Naive B cell (primary cell): ENCODE data around the gene AK5. TPM values are rescaled to one million over a fixed set of nuclear protein-coding genes. Genes with fewer than 3 reads are reported as not detected.
A peak's percentile ranks its signal among the peaks of the same experiment; 100 is the strongest.

Experiments
- ATAC-seq, 2 donors: fragments of 150-1000 bp; cut with Tn5 transposase; 2 replicates each; pipeline ENCODE4 v1.10.0; 2021; ENCODE audit warnings: low read depth in 2 of 2, mild to moderate bottlenecking in 2 of 2, moderate library complexity in 2 of 2
- DNase-seq: peaks from one replicate; pipeline ENCODE4 v3.0.0; 2022
- H3K27ac Mint-ChIP-seq, 6 donors: one replicate each; pipeline ENCODE4 v1.8.0; 2020 to 2022; ENCODE audit warnings: mild to moderate bottlenecking in 6 of 6, mixed read lengths in 6 of 6, moderate library complexity in 5 of 6, inconsistent platforms in 2 of 6
- H3K27me3 Mint-ChIP-seq, 3 donors: one replicate each; pipeline ENCODE4 v1.8.0; 2021 to 2022; ENCODE audit warnings: mixed read lengths in 3 of 3, mild to moderate bottlenecking in 1 of 3
- H3K36me3 Mint-ChIP-seq, 2 donors: one replicate each; pipeline ENCODE4 v1.8.0; 2020 to 2022; ENCODE audit warnings: mixed read lengths in 2 of 2, inconsistent platforms in 1 of 2, mild to moderate bottlenecking in 1 of 2
- H3K4me1 Mint-ChIP-seq, 3 donors: one replicate each; pipeline ENCODE4 v1.8.0; 2020 to 2022; ENCODE audit warnings: mixed read lengths in 3 of 3, inconsistent platforms in 1 of 3, mild to moderate bottlenecking in 1 of 3, moderate library complexity in 1 of 3
- H3K4me3 Mint-ChIP-seq, 8 donors: one replicate each; pipeline ENCODE4 v1.8.0; 2020 to 2022; ENCODE audit warnings: mild to moderate bottlenecking in 8 of 8, mixed read lengths in 8 of 8, moderate library complexity in 8 of 8, inconsistent platforms in 2 of 8
- H3K9me3 Mint-ChIP-seq, 7 donors: one replicate each; pipeline ENCODE4 v1.8.0; 2020 to 2022; ENCODE audit warnings: mixed read lengths in 7 of 7, mild to moderate bottlenecking in 5 of 7, inconsistent platforms in 2 of 7, moderate library complexity in 1 of 7
- polyA plus RNA-seq, 6 donors: library from polyadenylated mRNA; unstranded; fragments of 300-500 nt; fragmentation: Illumina TruSeq; gene quantifications; one replicate each; pipeline ENCODE4 v1.2.3, GENCODE V29; 2021; ENCODE audit warnings: low read depth in 6 of 6

AK5 gene
- polyA plus RNA-seq, 6 donors from 2014 or later: 0.21 to 1.0 (median 0.36) TPM; not detected in 1

GRCh38 chr1:77465922-77466321 lies 184.1 kb downstream of the AK5 start:
- no peak overlapping the region for H3K27ac Mint-ChIP-seq
- DNase-seq (no peak), ATAC-seq (no peak)
- no peak overlapping the region for H3K4me3 Mint-ChIP-seq
- H3K36me3 Mint-ChIP-seq: no peaks in the 10 kb centered on the region
- no peaks in the 10 kb centered on the region for H3K27me3 Mint-ChIP-seq
- no peaks in the 10 kb centered on the region for H3K4me1 Mint-ChIP-seq
- H3K9me3 Mint-ChIP-seq: no peaks in the 10 kb centered on the region

DNA sequence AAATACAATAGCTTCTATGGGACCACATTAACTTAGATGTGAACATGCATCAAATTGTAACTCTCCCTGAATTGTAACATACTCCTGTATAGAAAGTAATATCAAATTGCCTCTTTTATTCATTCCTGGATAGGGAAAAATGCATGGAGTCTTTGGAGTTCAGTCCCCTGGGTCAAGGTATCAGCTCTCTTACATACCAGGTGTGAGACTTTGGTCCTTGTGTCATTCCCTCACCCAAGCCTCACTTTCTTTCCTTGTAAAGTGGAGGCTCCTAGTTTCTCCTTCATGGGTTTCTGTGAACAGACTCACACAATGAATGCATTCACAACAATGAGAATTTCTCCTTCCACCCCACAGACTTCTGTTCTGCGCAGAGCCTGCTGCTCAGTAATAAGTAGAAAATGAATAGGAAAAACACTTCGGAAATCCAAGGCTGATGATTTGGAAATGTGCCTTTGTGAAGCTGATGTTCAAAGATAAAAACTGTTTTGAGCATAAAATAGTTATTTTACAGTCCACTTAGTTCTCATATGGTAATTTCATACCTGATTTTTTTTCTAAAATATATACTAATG lies 185.3 kb downstream of the AK5 start:
- H3K4me3 Mint-ChIP-seq: no peak overlapping the region
- no peaks in the 10 kb centered on the region for H3K4me1 Mint-ChIP-seq
- no peak overlapping the region for H3K27ac Mint-ChIP-seq
- no peak for ATAC-seq
- no peaks in the 10 kb centered on the region for H3K36me3 Mint-ChIP-seq
- H3K27me3 Mint-ChIP-seq: no peaks in the 10 kb centered on the region
- H3K9me3 Mint-ChIP-seq: no peaks in the 10 kb centered on the region
- no peak for DNase-seq

DNA sequence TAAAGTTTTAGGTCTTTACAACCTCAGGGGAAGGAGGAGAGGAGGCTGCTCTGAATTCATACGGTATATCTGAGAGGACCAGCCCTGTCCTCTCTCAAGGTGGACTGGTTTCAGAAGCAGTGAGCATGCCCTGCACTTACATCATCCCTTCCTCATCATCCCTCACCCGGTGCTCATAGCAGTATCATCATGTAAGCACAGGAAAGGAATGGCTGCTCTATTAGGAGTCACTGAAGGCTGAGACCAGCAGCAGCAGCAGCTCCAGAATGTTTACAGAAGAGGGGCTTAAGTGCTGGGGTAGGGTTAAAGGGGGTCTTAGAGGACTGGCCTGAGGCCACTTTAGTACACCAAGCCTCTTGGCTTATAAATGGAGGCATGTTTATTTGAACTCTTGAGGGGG lies 185.9 kb downstream of the AK5 start:
- no peak overlapping the region for H3K27ac Mint-ChIP-seq
- ATAC-seq: no peak
- no peak overlapping the region for H3K4me3 Mint-ChIP-seq
- peaks cover 0 to 2% (median 0%) of the 10 kb centered on the region in 7 donors for H3K9me3 Mint-ChIP-seq
- DNase-seq: no peak
- no peaks in the 10 kb centered on the region for H3K27me3 Mint-ChIP-seq
- no peaks in the 10 kb centered on the region for H3K36me3 Mint-ChIP-seq
- H3K4me1 Mint-ChIP-seq: no peaks in the 10 kb centered on the region

GRCh38 chr1:77468257-77468948 lies 186.6 kb downstream of the AK5 start:
- no peak for ATAC-seq

GRCh38 chr1:77468949-77469710 lies 187.3 kb downstream of the AK5 start:
- Mint-ChIP-seq H3K27ac (no peak overlapping the region), H3K4me1 (no peaks in the 10 kb centered on the region), H3K36me3 (no peaks in the 10 kb centered on the region), H3K27me3 (no peaks in the 10 kb centered on the region), H3K9me3 (peaks cover 0 to 4% (median 0%) of the 10 kb centered on the region in 7 donors), H3K4me3 (no peak overlapping the region)
- ATAC-seq: no peak
- DNase-seq: no peak

More at GRCh38 chr1:77468257-77468948, 186.6 kb downstream of the AK5 start:
- Mint-ChIP-seq H3K9me3 (peaks cover 0 to 4% (median 0%) of the 10 kb centered on the region in 7 donors), H3K27ac (no peak overlapping the region), H3K36me3 (no peaks in the 10 kb centered on the region), H3K4me1 (no peaks in the 10 kb centered on the region), H3K27me3 (no peaks in the 10 kb centered on the region), H3K4me3 (no peak overlapping the region)
- no peak for DNase-seq

DNA sequence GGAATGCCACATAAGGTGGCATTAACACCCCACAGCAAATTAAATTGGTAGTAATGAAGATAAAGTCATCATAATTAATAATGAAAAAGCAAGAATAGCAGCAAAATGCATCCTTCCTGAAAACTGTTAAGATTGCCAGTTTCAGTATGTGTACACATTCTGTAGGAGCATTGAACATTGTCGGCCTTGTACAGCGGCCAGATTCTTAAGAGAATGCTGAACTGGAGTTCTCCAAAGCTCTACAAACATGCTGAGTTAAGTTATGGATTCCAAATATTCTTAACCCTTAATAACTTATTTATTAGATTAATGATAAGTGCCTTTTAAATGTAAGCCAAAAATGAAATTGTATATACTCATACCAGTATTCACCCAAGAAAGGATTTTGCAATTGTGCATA lies 189.9 kb downstream of the AK5 start:
- Mint-ChIP-seq H3K36me3 (no peaks in the 10 kb centered on the region), H3K9me3 (peaks cover 0 to 4% (median 0%) of the 10 kb centered on the region in 7 donors), H3K27me3 (no peaks in the 10 kb centered on the region), H3K4me3 (no peak overlapping the region), H3K4me1 (no peaks in the 10 kb centered on the region), H3K27ac (no peak overlapping the region)
- ATAC-seq (no peak), DNase-seq (no peak)

- H3K4me3 Mint-ChIP-seq: no peak overlapping the region
- ATAC-seq: no peak
- H3K36me3 Mint-ChIP-seq: peaks cover 0 to 3% of the 10 kb centered on the region in 2 donors
- no peaks in the 10 kb centered on the region for H3K27me3 Mint-ChIP-seq
- H3K9me3 Mint-ChIP-seq: peaks cover 0 to 4% (median 4%) of the 10 kb centered on the region in 7 donors
- no peak overlapping the region for H3K27ac Mint-ChIP-seq
- H3K4me1 Mint-ChIP-seq: no peaks in the 10 kb centered on the region
- no peak for DNase-seq
Observed at GRCh38 chr1:77473690-77474089, 191.9 kb downstream of the AK5 start.

- no peak for DNase-seq
Observed at GRCh38 chr1:77475641-77476040, 193.8 kb downstream of the AK5 start.

GRCh38 chr1:77476475-77476874 lies 194.7 kb downstream of the AK5 start:
- Mint-ChIP-seq H3K27ac (peak overlapping the region in 1 of 6 donors; percentile 19), H3K36me3 (peaks cover 0 to 3% of the 10 kb centered on the region in 2 donors), H3K9me3 (peaks cover 0 to 5% (median 4%) of the 10 kb centered on the region in 7 donors), H3K4me3 (no peak overlapping the region), H3K27me3 (peaks cover 0 to 7% (median 0%) of the 10 kb centered on the region in 3 donors), H3K4me1 (no peaks in the 10 kb centered on the region)
- ATAC-seq (no peak), DNase-seq (no peak)

More at GRCh38 chr1:77475641-77476040, 193.8 kb downstream of the AK5 start:
- no peak for ATAC-seq
- peaks cover 0 to 7% (median 0%) of the 10 kb centered on the region in 3 donors for H3K27me3 Mint-ChIP-seq
- peaks cover 0 to 3% of the 10 kb centered on the region in 2 donors for H3K36me3 Mint-ChIP-seq
- H3K27ac Mint-ChIP-seq: no peak overlapping the region
- H3K4me3 Mint-ChIP-seq: no peak overlapping the region
- peaks cover 0 to 5% (median 4%) of the 10 kb centered on the region in 7 donors for H3K9me3 Mint-ChIP-seq
- no peaks in the 10 kb centered on the region for H3K4me1 Mint-ChIP-seq

DNA sequence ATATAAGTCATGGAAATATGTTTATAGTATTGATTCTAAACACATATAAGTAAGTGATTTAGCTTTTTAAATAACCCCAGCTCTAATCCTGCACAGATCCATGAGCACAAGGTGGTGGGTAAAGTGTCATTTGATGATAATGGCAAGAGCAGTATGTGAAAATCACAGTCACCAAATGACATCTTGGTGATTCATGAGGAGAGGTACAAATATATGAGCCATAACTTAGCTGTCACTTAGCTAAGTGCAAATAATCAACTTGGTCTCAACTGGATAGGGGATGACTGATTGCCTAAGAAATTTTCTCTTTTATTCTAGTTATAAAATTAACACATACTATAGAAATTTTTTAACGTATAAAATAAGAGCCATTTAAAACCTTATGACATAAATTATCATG lies 202.5 kb downstream of the AK5 start:
- ATAC-seq (no peak), DNase-seq (no peak)
- Mint-ChIP-seq H3K4me1 (no peaks in the 10 kb centered on the region), H3K27ac (no peak overlapping the region), H3K27me3 (peaks cover 0 to 6% (median 0%) of the 10 kb centered on the region in 3 donors), H3K9me3 (no peaks in the 10 kb centered on the region), H3K4me3 (no peak overlapping the region), H3K36me3 (no peaks in the 10 kb centered on the region)

DNA sequence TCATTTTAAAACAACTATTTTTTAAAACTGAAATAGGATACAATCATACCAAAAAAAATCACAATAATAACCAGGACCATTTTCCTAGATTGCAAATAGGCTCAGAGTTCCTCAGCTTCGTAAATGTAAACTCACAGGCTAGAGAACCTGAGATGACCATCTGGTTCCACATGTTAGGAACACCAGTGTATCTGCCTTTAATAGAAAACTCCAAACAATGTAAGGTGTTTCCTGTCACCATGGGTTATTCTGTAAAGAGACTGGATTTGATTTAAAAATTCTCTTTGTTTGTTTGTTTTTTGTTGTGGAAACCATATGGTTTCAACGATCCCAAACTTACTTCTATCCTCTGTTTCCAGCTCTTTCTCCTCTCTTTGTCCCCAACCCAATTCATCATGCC lies 203.1 kb downstream of the AK5 start:
- Mint-ChIP-seq H3K9me3 (no peaks in the 10 kb centered on the region), H3K36me3 (no peaks in the 10 kb centered on the region), H3K4me3 (no peak overlapping the region), H3K27ac (no peak overlapping the region), H3K27me3 (no peaks in the 10 kb centered on the region), H3K4me1 (no peaks in the 10 kb centered on the region)
- ATAC-seq: no peak
- DNase-seq: no peak

DNA sequence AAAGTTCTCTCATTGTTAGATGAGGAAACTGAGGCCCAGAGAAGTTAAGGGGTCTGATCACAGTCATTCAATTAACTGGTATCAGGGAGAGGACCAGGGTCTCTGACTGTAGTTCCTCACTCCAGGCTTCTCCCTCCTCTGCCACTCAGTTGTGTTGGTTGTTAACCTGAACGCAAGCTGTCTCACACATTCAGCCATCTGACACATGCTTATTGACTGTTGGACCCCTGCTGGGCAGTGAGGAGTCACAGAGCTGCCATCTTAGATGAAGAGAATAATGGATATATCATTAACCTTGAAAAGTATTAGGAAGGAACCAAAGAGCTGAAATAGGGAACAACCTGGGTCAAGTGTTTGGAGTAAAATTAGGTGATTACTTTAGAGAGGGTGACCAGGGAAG lies 205.8 kb downstream of the AK5 start:
- ATAC-seq (no peak), DNase-seq (no peak)
- Mint-ChIP-seq H3K27me3 (no peaks in the 10 kb centered on the region), H3K4me1 (no peaks in the 10 kb centered on the region), H3K9me3 (no peaks in the 10 kb centered on the region), H3K4me3 (no peak overlapping the region), H3K36me3 (no peaks in the 10 kb centered on the region), H3K27ac (no peak overlapping the region)

- Mint-ChIP-seq H3K27ac (no peak overlapping the region), H3K36me3 (no peaks in the 10 kb centered on the region), H3K4me1 (no peaks in the 10 kb centered on the region), H3K27me3 (no peaks in the 10 kb centered on the region), H3K9me3 (no peaks in the 10 kb centered on the region), H3K4me3 (no peak overlapping the region)
- no peak for DNase-seq
- ATAC-seq: no peak
Observed at GRCh38 chr1:77489910-77490309, 208.1 kb downstream of the AK5 start.

- Mint-ChIP-seq H3K4me3 (no peak overlapping the region), H3K27me3 (no peaks in the 10 kb centered on the region), H3K36me3 (peaks cover 0 to 10% of the 10 kb centered on the region in 2 donors), H3K27ac (no peak overlapping the region), H3K4me1 (no peaks in the 10 kb centered on the region), H3K9me3 (peaks cover 5 to 10% (median 7%) of the 10 kb centered on the region in 7 donors)
- no peak for ATAC-seq
- DNase-seq: no peak
Observed at GRCh38 chr1:77494026-77494425, 212.2 kb downstream of the AK5 start.
